GM12801 (cell line): ENCODE data around the gene OPCML.

ENCODE experiments used
- CTCF ChIP-seq: IDR thresholded peaks from one replicate; pipeline ENCODE4 v1.5.1; 2011; ENCODE audit warnings: control low read depth; ENCODE audit not compliant: insufficient read length; ENCODE audit errors: extremely low read depth

OPCML gene

GRCh38 chr11:133070791-133071190 lies 461.5 kb downstream of the OPCML start:
- TF ChIP-seq CTCF = no peak

DNA sequence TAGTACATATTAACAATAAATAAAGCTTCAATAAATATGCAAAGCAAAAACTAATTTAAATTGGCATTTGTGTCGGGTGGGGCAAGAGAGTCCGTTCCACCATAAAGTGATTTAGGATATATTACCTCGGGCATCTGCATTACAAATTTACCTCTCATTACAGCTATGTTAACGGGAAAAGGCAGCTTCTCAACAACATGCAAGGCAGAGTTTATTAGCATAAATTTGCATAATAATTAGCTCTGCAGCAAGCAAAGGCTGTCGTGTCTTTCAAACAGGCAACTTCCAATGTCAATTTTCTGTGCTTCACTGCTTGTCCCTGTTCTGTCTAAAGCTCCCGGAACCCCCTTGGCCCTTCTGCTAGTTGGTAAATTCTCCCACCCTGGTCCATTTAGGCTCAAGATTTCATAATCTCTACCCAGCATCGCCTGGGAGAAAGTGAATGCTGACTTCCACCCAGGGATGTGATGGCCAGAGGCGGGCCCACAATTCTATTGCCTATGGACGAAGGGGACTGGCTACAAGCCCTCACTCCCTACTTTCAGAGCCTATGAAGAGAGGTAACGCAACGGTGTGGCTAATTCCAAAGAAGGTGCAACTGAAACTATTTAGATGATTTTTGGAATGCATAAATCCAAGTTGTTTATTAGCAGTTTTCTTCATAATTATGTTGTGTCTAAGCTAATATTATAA lies 462.1 kb downstream of the OPCML start:
- no peak for TF ChIP-seq CTCF

GRCh38 chr11:133065847-133066485 lies 466.3 kb downstream of the OPCML start:
- TF ChIP-seq CTCF = no peak

GRCh38 chr11:133064961-133065360 lies 467.3 kb downstream of the OPCML start:
- TF ChIP-seq CTCF = no peak

DNA sequence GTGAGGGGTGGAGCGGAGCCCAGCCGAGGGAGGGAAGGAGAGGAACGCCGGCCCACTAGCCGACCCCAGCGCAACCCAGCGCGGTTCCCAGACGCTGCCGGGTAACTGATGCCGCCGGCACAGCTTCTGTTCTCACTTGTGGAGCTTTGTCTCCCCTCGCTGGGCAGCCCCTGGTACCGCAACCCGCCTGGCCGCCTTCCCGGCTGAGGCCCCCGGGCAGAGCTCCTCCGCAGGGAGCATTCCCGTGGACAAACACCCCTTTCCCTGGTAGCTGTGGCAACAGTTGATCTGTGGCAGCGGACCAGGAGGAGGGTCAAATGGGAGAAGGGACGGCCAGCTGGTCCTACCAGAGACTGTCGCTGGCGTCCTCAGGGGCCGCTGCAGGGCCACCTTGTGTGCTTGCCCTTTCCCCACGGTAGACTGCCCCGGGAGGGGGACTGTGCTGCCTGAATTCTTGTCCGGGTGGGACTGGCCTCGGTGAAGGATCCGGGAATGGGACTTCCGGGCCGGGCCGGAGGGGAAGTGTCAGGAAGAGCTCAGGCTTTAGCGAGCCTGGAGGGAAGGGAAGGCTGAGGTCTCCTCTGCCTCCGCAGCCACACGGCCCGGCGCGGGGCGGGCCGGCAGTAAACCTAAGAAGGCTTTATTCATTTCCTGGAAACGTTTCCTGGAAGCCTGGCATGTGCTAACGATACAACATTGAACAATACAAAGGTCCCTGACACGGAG lies 468.0 kb downstream of the OPCML start:
- no peak for TF ChIP-seq CTCF

DNA sequence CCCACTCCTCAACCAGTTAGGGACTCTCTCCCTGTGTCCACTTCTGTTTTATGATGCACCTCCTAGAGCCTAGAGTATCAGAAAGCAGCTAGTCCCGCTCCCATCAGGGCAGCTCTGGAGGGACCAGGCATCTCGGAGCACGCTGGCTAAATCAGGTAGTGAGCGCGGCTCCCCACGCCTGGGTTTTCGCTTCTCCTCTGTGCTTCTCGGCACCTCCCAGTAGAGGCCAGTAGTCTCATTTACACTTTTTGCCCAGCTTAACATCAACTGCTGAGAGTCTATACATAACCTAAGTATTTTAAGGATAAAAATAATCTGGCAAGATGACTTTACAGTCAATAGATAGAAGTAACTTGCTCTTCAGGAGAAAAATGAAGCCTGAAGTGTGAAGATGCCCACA lies 473.8 kb downstream of the OPCML start:
- TF ChIP-seq CTCF = no peak

- no peak for TF ChIP-seq CTCF
These were observed 479.1 kb downstream of the OPCML start for GRCh38 chr11:133053124-133053776.
